ENCODE results near the gene LGALS4. TPM values are rescaled to one million over a fixed set of nuclear protein-coding genes. Genes with fewer than 3 reads are reported as not detected.
"Not testable (repeated sequence)": the region's sequence is repeated elsewhere in the genome, so short reads cannot be mapped to it uniquely, and the experiment has no call there.

The LGALS4 gene
- total RNA-seq, 8 experiments from 2014 or later, result 0.29 to 1.4 (median 0.50) TPM; not detected in 1

GRCh38 chr19:38826856-38827551 is 14.3 kb upstream of the LGALS4 start:
- H3K27ac ChIP-seq, result no peak overlapping the region

GRCh38 chr19:38825936-38826335 is 13.2 kb upstream of the LGALS4 start:
- H3K27ac ChIP-seq; in situ Hi-C loops (cut with MboI; ENCODE audit: low pct_unique_long_range_greater_than_20kb in 2 of 9, low sequenced_read_pairs in 9 of 9, unreplicated experiment in 9 of 9); ATAC-seq (replicated peaks in 6 of 8); H3K4me1 ChIP-seq (replicated peaks in 1 of 2); H3K4me3 ChIP-seq: not testable (repeated sequence)
- WGBS, 10 experiments, result 67 to 100% (median 95%) methylated on average over 1 to 6 of the region's 7 CpGs; no CpG with 5 or more reads in 5 of the 10 experiments

More at GRCh38 chr19:38826856-38827551, 14.3 kb upstream of the LGALS4 start:
- H3K4me1 ChIP-seq (replicated peaks in 1 of 2), result peaks cover 5 to 12% of the 10 kb centered on the region in 2 donors
- in situ Hi-C loops (cut with MboI; ENCODE audit: low pct_unique_long_range_greater_than_20kb in 2 of 9, low sequenced_read_pairs in 9 of 9, unreplicated experiment in 9 of 9), result no loop called here
- ATAC-seq (replicated peaks in 6 of 8), result no peak
- no peak overlapping the region for H3K4me3 ChIP-seq
- WGBS, 10 experiments, result 40 to 100% (median 72%) methylated on average over 1 to 5 of the region's 6 CpGs; no CpG with 5 or more reads in 3 of the 10 experiments

- H3K27ac ChIP-seq; in situ Hi-C loops (cut with MboI; ENCODE audit: low pct_unique_long_range_greater_than_20kb in 2 of 9, low sequenced_read_pairs in 9 of 9, unreplicated experiment in 9 of 9); H3K4me1 ChIP-seq (replicated peaks in 1 of 2); H3K4me3 ChIP-seq; ATAC-seq (replicated peaks in 6 of 8): not testable (repeated sequence)
- WGBS, 10 experiments, result 60 to 84% methylated on average over 1 to 5 of the region's 29 CpGs; no CpG with 5 or more reads in 8 of the 10 experiments
Measured at GRCh38 chr19:38821230-38821825, 8.6 kb upstream of the LGALS4 start.

GRCh38 chr19:38819231-38819920 is 6.6 kb upstream of the LGALS4 start:
- peak in 1 of 8 experiments; percentile 64 for ATAC-seq (replicated peaks in 6 of 8)
- Histone ChIP-seq H3K4me1 (replicated peaks in 1 of 2) (peaks cover 0 to 2% of the 10 kb centered on the region in 2 donors), H3K4me3 (no peak overlapping the region), H3K27ac (no peak overlapping the region)
- WGBS, 10 experiments, result 87 to 100% (median 95%) methylated on average over 3 to 8 of the region's 13 CpGs; no CpG with 5 or more reads in 2 of the 10 experiments
- in situ Hi-C loops (cut with MboI; ENCODE audit: low pct_unique_long_range_greater_than_20kb in 2 of 9, low sequenced_read_pairs in 9 of 9, unreplicated experiment in 9 of 9), result no loop called here

- no peak for ATAC-seq (replicated peaks in 6 of 8)
Measured at GRCh38 chr19:38817081-38817480, 4.3 kb upstream of the LGALS4 start.

GRCh38 chr19:38816131-38816750 is 3.5 kb upstream of the LGALS4 start:
- no peak overlapping the region for H3K27ac ChIP-seq
- in situ Hi-C loops (cut with MboI; ENCODE audit: low pct_unique_long_range_greater_than_20kb in 2 of 9, low sequenced_read_pairs in 9 of 9, unreplicated experiment in 9 of 9), result no loop called here
- H3K4me1 ChIP-seq (replicated peaks in 1 of 2), result no peaks in the 10 kb centered on the region
- H3K4me3 ChIP-seq, result no peak overlapping the region
- 53% methylated on average over 3 of the region's 18 CpGs; no CpG with 5 or more reads in 9 of the 10 experiments for WGBS, 10 experiments
- ATAC-seq (replicated peaks in 6 of 8), result no peak

More at GRCh38 chr19:38817081-38817480, 4.3 kb upstream of the LGALS4 start:
- in situ Hi-C loops (cut with MboI; ENCODE audit: low pct_unique_long_range_greater_than_20kb in 2 of 9, low sequenced_read_pairs in 9 of 9, unreplicated experiment in 9 of 9), result no loop called here
- Histone ChIP-seq H3K27ac (no peak overlapping the region), H3K4me3 (no peak overlapping the region), H3K4me1 (replicated peaks in 1 of 2) (no peaks in the 10 kb centered on the region)
- WGBS, 10 experiments, result 76 to 90% (median 85%) methylated on average over 2 to 3 of the region's 15 CpGs; no CpG with 5 or more reads in 6 of the 10 experiments

- H3K4me3 ChIP-seq, result no peak overlapping the region
- no peak for ATAC-seq (replicated peaks in 6 of 8)
- in situ Hi-C loops (cut with MboI; ENCODE audit: low pct_unique_long_range_greater_than_20kb in 2 of 9, low sequenced_read_pairs in 9 of 9, unreplicated experiment in 9 of 9), result no loop called here
- H3K4me1 ChIP-seq (replicated peaks in 1 of 2), result no peaks in the 10 kb centered on the region
- H3K27ac ChIP-seq, result no peak overlapping the region
- WGBS, 10 experiments, result 83 to 100% (median 96%) methylated on average over 1 to 13 of the region's 34 CpGs; no CpG with 5 or more reads in 3 of the 10 experiments
Measured at GRCh38 chr19:38815059-38816001, 2.6 kb upstream of the LGALS4 start.

- ATAC-seq (replicated peaks in 6 of 8); in situ Hi-C loops (cut with MboI; ENCODE audit: low pct_unique_long_range_greater_than_20kb in 2 of 9, low sequenced_read_pairs in 9 of 9, unreplicated experiment in 9 of 9); H3K4me3 ChIP-seq; H3K27ac ChIP-seq; H3K4me1 ChIP-seq (replicated peaks in 1 of 2): not testable (repeated sequence)
- WGBS, 10 experiments, result 33 to 95% (median 73%) methylated on average over 1 to 2 of the region's 2 CpGs; no CpG with 5 or more reads in 6 of the 10 experiments
Measured at GRCh38 chr19:38813932-38814331, 1.2 kb upstream of the LGALS4 start.

GRCh38 chr19:38813323-38813722 is 578 bp upstream of the LGALS4 start:
- no peaks in the 10 kb centered on the region for H3K4me1 ChIP-seq (replicated peaks in 1 of 2)
- 73 to 100% (median 80%) methylated on average over 1 to 4 of the region's 6 CpGs; no CpG with 5 or more reads in 5 of the 10 experiments for WGBS, 10 experiments
- no peak overlapping the region for H3K4me3 ChIP-seq
- in situ Hi-C loops (cut with MboI; ENCODE audit: low pct_unique_long_range_greater_than_20kb in 2 of 9, low sequenced_read_pairs in 9 of 9, unreplicated experiment in 9 of 9), result no loop called here
- no peak for ATAC-seq (replicated peaks in 6 of 8)
- H3K27ac ChIP-seq, result no peak overlapping the region

- in situ Hi-C loops (cut with MboI; ENCODE audit: low pct_unique_long_range_greater_than_20kb in 2 of 9, low sequenced_read_pairs in 9 of 9, unreplicated experiment in 9 of 9), result no loop called here
- 50 to 100% (median 88%) methylated on average over 2 to 6 of the region's 18 CpGs; no CpG with 5 or more reads in 5 of the 10 experiments for WGBS, 10 experiments
- no peak overlapping the region for H3K4me3 ChIP-seq
- H3K4me1 ChIP-seq (replicated peaks in 1 of 2), result no peaks in the 10 kb centered on the region
- ATAC-seq (replicated peaks in 6 of 8), result no peak
- H3K27ac ChIP-seq, result no peak overlapping the region
Measured at GRCh38 chr19:38812009-38812840, 520 bp downstream of the LGALS4 start.

- ATAC-seq (replicated peaks in 6 of 8), result no peak
- WGBS, 10 experiments, result 0 to 100% (median 92%) methylated on average over 1 to 5 of the region's 8 CpGs; no CpG with 5 or more reads in 3 of the 10 experiments
- H3K27ac ChIP-seq, result no peak overlapping the region
- H3K4me3 ChIP-seq, result no peak overlapping the region
- no peaks in the 10 kb centered on the region for H3K4me1 ChIP-seq (replicated peaks in 1 of 2)
- in situ Hi-C loops (cut with MboI; ENCODE audit: low pct_unique_long_range_greater_than_20kb in 2 of 9, low sequenced_read_pairs in 9 of 9, unreplicated experiment in 9 of 9), result no loop called here
Measured at GRCh38 chr19:38809592-38810252, 3.0 kb downstream of the LGALS4 start.

All from motor neuron (in vitro differentiated cells).